Measurements from ENCODE around the gene GYPE. TPM values are rescaled to one million over a fixed set of nuclear protein-coding genes. Genes with fewer than 3 reads are reported as not detected.
"Not testable (repeated sequence)": the region's sequence is repeated elsewhere in the genome, so short reads cannot be mapped to it uniquely, and the experiment has no call there.

Gene GYPE
- total and polyA plus RNA-seq, 7 experiments from 2014 or later = 0.12 to 3.6 (median 1.4) TPM; not detected in 1

GRCh38 chr4:143857391-143858336 is 47.7 kb downstream of the GYPE start:
- H3K4me1 Mint-ChIP-seq; CTCF ChIA-PET; H3K4me3 ChIP-seq (ENCODE audit: low read length); POLR2A ChIA-PET; H3K4me3 Mint-ChIP-seq; H3K27ac Mint-ChIP-seq; DNase-seq; H3K36me3 ChIP-seq (ENCODE audit: control insufficient read depth in 2 of 3, insufficient read depth in 3 of 3, low read length in 3 of 3); intact Hi-C loops (cut with micrococcal nuclease); H3K9me3 ChIP-seq (ENCODE audit: control insufficient read depth in 2 of 3, low read length in 3 of 3); H3K27me3 Mint-ChIP-seq; H3K4me1 ChIP-seq (ENCODE audit: control insufficient read depth in 2 of 2, insufficient read depth in 2 of 2, low read length in 2 of 2); H3K27me3 ChIP-seq (ENCODE audit: control insufficient read depth in 2 of 2, insufficient read depth in 2 of 2, low read length in 2 of 2); H3K9me3 Mint-ChIP-seq; ATAC-seq; H3K27ac ChIP-seq (ENCODE audit: low read depth, low read length): not testable (repeated sequence)
- peaks cover 0 to 13% (median 0%) of the 10 kb centered on the region in 5 donors for H3K36me3 Mint-ChIP-seq

DNA sequence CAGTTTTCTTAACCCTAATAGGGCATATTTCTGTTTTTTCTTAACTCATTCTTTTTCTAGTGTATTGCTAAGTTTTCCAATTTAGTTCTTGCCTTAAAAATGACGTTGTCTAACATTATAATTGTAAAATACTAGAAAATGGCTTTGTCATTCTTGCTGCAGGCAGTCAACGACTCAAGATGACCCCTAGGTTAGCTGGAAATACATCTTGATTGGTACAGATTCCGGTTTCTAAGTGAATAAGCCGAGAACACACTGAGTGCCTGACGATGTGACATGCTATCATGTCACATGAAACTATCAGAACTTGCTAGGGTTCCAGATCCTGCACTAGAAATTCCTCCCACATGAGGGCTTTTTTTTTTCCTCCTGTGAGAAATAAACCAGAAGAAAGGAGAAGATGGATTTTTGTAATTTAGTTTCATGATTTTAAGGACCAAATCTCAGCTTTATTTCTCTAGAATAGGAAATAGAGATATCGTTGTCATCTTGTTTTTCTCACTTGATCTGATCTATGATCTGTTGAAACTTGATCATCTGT is 49.3 kb downstream of the GYPE start:
- H3K9me3 ChIP-seq (ENCODE audit: control insufficient read depth in 2 of 3, low read length in 3 of 3); H3K9me3 Mint-ChIP-seq; H3K4me3 ChIP-seq (ENCODE audit: low read length); CTCF ChIA-PET; H3K27me3 ChIP-seq (ENCODE audit: control insufficient read depth in 2 of 2, insufficient read depth in 2 of 2, low read length in 2 of 2); H3K4me3 Mint-ChIP-seq; H3K4me1 Mint-ChIP-seq; intact Hi-C loops (cut with micrococcal nuclease); H3K36me3 ChIP-seq (ENCODE audit: control insufficient read depth in 2 of 3, insufficient read depth in 3 of 3, low read length in 3 of 3); H3K27me3 Mint-ChIP-seq; ATAC-seq; H3K27ac Mint-ChIP-seq; H3K27ac ChIP-seq (ENCODE audit: low read depth, low read length); POLR2A ChIA-PET; H3K4me1 ChIP-seq (ENCODE audit: control insufficient read depth in 2 of 2, insufficient read depth in 2 of 2, low read length in 2 of 2); DNase-seq: not testable (repeated sequence)
- H3K36me3 Mint-ChIP-seq = peaks cover 0 to 14% (median 0%) of the 10 kb centered on the region in 5 donors

- intact Hi-C loops (cut with micrococcal nuclease); H3K27me3 ChIP-seq (ENCODE audit: control insufficient read depth in 2 of 2, insufficient read depth in 2 of 2, low read length in 2 of 2); H3K27me3 Mint-ChIP-seq; H3K4me3 ChIP-seq (ENCODE audit: low read length); ATAC-seq; H3K4me1 ChIP-seq (ENCODE audit: control insufficient read depth in 2 of 2, insufficient read depth in 2 of 2, low read length in 2 of 2); H3K36me3 Mint-ChIP-seq; H3K9me3 Mint-ChIP-seq; H3K4me3 Mint-ChIP-seq; H3K9me3 ChIP-seq (ENCODE audit: control insufficient read depth in 2 of 3, low read length in 3 of 3); POLR2A ChIA-PET; H3K36me3 ChIP-seq (ENCODE audit: control insufficient read depth in 2 of 3, insufficient read depth in 3 of 3, low read length in 3 of 3); CTCF ChIA-PET; DNase-seq; H3K27ac ChIP-seq (ENCODE audit: low read depth, low read length); H3K27ac Mint-ChIP-seq; H3K4me1 Mint-ChIP-seq: not testable (repeated sequence)
Measured at GRCh38 chr4:143854645-143855044, 50.7 kb downstream of the GYPE start.

GRCh38 chr4:143849296-143849695 is 56.1 kb downstream of the GYPE start:
- H3K4me3 ChIP-seq (ENCODE audit: low read length); ATAC-seq; H3K36me3 ChIP-seq (ENCODE audit: control insufficient read depth in 2 of 3, insufficient read depth in 3 of 3, low read length in 3 of 3); intact Hi-C loops (cut with micrococcal nuclease); H3K4me3 Mint-ChIP-seq; H3K36me3 Mint-ChIP-seq; H3K27me3 ChIP-seq (ENCODE audit: control insufficient read depth in 2 of 2, insufficient read depth in 2 of 2, low read length in 2 of 2); H3K27ac ChIP-seq (ENCODE audit: low read depth, low read length); DNase-seq; H3K27ac Mint-ChIP-seq; CTCF ChIA-PET; H3K9me3 ChIP-seq (ENCODE audit: control insufficient read depth in 2 of 3, low read length in 3 of 3); H3K4me1 ChIP-seq (ENCODE audit: control insufficient read depth in 2 of 2, insufficient read depth in 2 of 2, low read length in 2 of 2); H3K27me3 Mint-ChIP-seq; H3K9me3 Mint-ChIP-seq; H3K4me1 Mint-ChIP-seq; POLR2A ChIA-PET: not testable (repeated sequence)

DNA sequence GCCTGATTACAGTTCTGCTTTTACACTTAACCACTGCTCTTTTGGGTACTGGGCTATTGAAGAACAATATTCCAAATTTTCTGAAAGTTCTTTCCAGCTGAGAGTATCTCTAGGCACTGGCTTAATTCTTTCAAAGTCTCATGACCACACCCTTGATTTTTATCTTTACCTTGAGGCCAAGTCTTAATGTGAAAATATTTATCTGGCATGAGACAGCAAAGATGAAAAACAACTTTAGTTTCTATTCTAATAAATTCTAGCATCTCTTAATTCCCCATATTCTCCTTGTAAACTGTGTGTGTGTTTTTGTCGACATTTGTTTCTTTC is 61.9 kb downstream of the GYPE start:
- POLR2A ChIA-PET; H3K4me3 Mint-ChIP-seq; H3K27me3 ChIP-seq (ENCODE audit: control insufficient read depth in 2 of 2, insufficient read depth in 2 of 2, low read length in 2 of 2); DNase-seq; H3K4me3 ChIP-seq (ENCODE audit: low read length); H3K36me3 ChIP-seq (ENCODE audit: control insufficient read depth in 2 of 3, insufficient read depth in 3 of 3, low read length in 3 of 3); H3K36me3 Mint-ChIP-seq; H3K27ac Mint-ChIP-seq; H3K4me1 ChIP-seq (ENCODE audit: control insufficient read depth in 2 of 2, insufficient read depth in 2 of 2, low read length in 2 of 2); H3K4me1 Mint-ChIP-seq; ATAC-seq; H3K27ac ChIP-seq (ENCODE audit: low read depth, low read length); H3K9me3 ChIP-seq (ENCODE audit: control insufficient read depth in 2 of 3, low read length in 3 of 3); H3K27me3 Mint-ChIP-seq; H3K9me3 Mint-ChIP-seq; intact Hi-C loops (cut with micrococcal nuclease); CTCF ChIA-PET: not testable (repeated sequence)

DNA sequence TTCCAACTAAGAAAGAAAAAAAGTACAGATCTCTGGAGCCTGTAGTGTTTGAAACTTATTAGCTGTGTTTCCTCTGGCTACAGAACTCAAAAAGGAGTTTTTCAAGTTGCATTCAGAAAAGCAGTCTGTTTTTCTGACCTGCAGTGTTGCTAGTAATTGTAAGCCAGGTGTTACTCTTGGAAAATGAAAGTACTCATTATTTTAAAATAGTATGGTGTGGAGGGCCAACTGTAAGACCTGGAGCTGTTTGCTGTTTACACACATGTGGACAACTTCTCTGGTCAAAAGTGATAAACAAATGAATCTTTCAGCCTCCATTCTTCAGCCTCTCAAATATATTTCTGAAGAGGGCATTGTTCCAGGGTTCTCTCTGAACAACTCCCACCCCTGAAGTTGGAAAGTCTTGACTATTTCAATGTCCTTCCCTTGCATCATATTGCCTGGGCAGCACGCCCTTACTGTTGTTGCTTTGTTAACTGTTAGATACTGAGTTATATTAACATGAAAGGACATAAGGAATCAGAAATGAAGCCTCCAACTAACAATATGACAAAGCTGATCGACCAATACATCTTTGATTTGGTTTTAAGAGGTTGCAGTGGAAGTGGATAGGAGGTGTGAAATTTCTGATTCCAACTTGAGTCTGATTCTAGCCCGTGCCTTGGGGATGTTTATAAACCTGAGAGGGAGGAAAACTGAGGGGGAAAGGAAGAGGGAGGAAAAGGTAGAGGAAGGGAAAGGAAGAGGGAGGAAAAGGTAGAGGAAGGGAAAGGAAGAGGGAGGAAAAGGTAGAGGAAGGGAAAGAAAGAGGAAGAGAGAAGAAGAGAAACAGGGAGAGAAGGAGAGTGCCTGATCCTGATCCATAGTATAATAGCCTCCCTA is 62.5 kb downstream of the GYPE start:
- H3K27me3 ChIP-seq (ENCODE audit: control insufficient read depth in 2 of 2, insufficient read depth in 2 of 2, low read length in 2 of 2); H3K4me3 Mint-ChIP-seq; POLR2A ChIA-PET; H3K36me3 Mint-ChIP-seq; H3K27ac Mint-ChIP-seq; ATAC-seq; H3K27me3 Mint-ChIP-seq; H3K9me3 Mint-ChIP-seq; DNase-seq; H3K9me3 ChIP-seq (ENCODE audit: control insufficient read depth in 2 of 3, low read length in 3 of 3); H3K36me3 ChIP-seq (ENCODE audit: control insufficient read depth in 2 of 3, insufficient read depth in 3 of 3, low read length in 3 of 3); H3K27ac ChIP-seq (ENCODE audit: low read depth, low read length); intact Hi-C loops (cut with micrococcal nuclease); H3K4me1 ChIP-seq (ENCODE audit: control insufficient read depth in 2 of 2, insufficient read depth in 2 of 2, low read length in 2 of 2); H3K4me1 Mint-ChIP-seq; CTCF ChIA-PET; H3K4me3 ChIP-seq (ENCODE audit: low read length): not testable (repeated sequence)
